COLO668 (cell line): Measurements from ENCODE around the gene GATA5.

Source experiments
- DNase-seq: peaks from one replicate; lab custom pipeline; 2025; ENCODE audit not compliant: unreplicated experiment; lab: John Stamatoyannopoulos, UW

The GATA5 gene

GRCh38 chr20:62457098-62457497 lies 18.7 kb downstream of the GATA5 start:
- no peak for DNase-seq

GRCh38 chr20:62455929-62456328 lies 19.9 kb downstream of the GATA5 start:
- DNase-seq, result no peak

GRCh38 chr20:62454904-62455636 lies 20.7 kb downstream of the GATA5 start:
- no peak for DNase-seq

- DNase-seq, result no peak
Measured at GRCh38 chr20:62453186-62453808, 22.5 kb downstream of the GATA5 start.

- DNase-seq, result no peak
Measured at GRCh38 chr20:62452475-62453095, 23.2 kb downstream of the GATA5 start.

- no peak for DNase-seq
Measured at GRCh38 chr20:62451970-62452369, 23.8 kb downstream of the GATA5 start.

- DNase-seq, result no peak
Measured at GRCh38 chr20:62451156-62451767, 24.5 kb downstream of the GATA5 start.

- peak; percentile 10 for DNase-seq
Measured at GRCh38 chr20:62449951-62450691, 25.7 kb downstream of the GATA5 start.

- no peak for DNase-seq
Measured at GRCh38 chr20:62448788-62449187, 27.0 kb downstream of the GATA5 start.

- no peak for DNase-seq
Measured at GRCh38 chr20:62448038-62448437, 27.8 kb downstream of the GATA5 start.

GRCh38 chr20:62446888-62447869 lies 28.6 kb downstream of the GATA5 start:
- DNase-seq, result no peak

- no peak for DNase-seq
Measured at GRCh38 chr20:62446481-62446880, 29.3 kb downstream of the GATA5 start.

GRCh38 chr20:62445553-62446340 lies 30.0 kb downstream of the GATA5 start:
- no peak for DNase-seq

- no peak for DNase-seq
Measured at GRCh38 chr20:62444286-62444685, 31.5 kb downstream of the GATA5 start.

- no peak for DNase-seq
Measured at GRCh38 chr20:62441987-62442539, 33.7 kb downstream of the GATA5 start.

GRCh38 chr20:62439218-62439617 lies 36.6 kb downstream of the GATA5 start:
- no peak for DNase-seq

GRCh38 chr20:62437927-62438326 lies 37.9 kb downstream of the GATA5 start:
- peak; percentile 56 for DNase-seq

- DNase-seq, result no peak
Measured at GRCh38 chr20:62437496-62437895, 38.3 kb downstream of the GATA5 start.

- no peak for DNase-seq
Measured at GRCh38 chr20:62436692-62437091, 39.1 kb downstream of the GATA5 start.
